ENCODE data around the gene AJUBA. TPM values are rescaled to one million over a fixed set of nuclear protein-coding genes. Genes with fewer than 3 reads are reported as not detected.

Gene AJUBA
- total RNA-seq, 1 donor from 2014 or later: 146 TPM

- H3K27ac Mint-ChIP-seq (ENCODE audit: unreplicated experiment): no peak overlapping the region
- H3K36me3 Mint-ChIP-seq (ENCODE audit: low read depth, unreplicated experiment): no peaks in the 10 kb centered on the region
- no peak for DNase-seq (ENCODE audit: low read depth)
- Histone ChIP-seq H3K36me3 (ENCODE audit: insufficient read depth, low read length) (no peaks in the 10 kb centered on the region), H4K20me1 (ENCODE audit: insufficient read depth, low read length) (no peaks in the 10 kb centered on the region), H3K27me3 (ENCODE audit: insufficient read depth, low read length) (no peaks in the 10 kb centered on the region), H3K4me2 (ENCODE audit: low read length) (no peak overlapping the region), H3K79me2 (ENCODE audit: insufficient read depth, low read length) (no peaks in the 10 kb centered on the region), H3K9me3 (ENCODE audit: insufficient read depth, low read depth, low read length) (no peaks in the 10 kb centered on the region), H3K4me1 (ENCODE audit: insufficient read depth, low read length) (peaks cover 5% of the 10 kb centered on the region), H2AFZ (ENCODE audit: low read depth, low read length) (no peak overlapping the region), H3K27ac (ENCODE audit: low read depth, low read length) (no peak overlapping the region), H3K4me3 (ENCODE audit: insufficient read depth, low read depth, low read length) (no peak overlapping the region), H3K9ac (ENCODE audit: low read length) (no peak overlapping the region)
- H3K9me3 Mint-ChIP-seq (ENCODE audit: unreplicated experiment): no peaks in the 10 kb centered on the region
- H3K4me3 Mint-ChIP-seq (ENCODE audit: unreplicated experiment): no peak overlapping the region
- H3K27me3 Mint-ChIP-seq (ENCODE audit: low read depth, unreplicated experiment): no peaks in the 10 kb centered on the region
- no peak for TF ChIP-seq EZH2 (IDR thresholded peaks at IDR 0.05; ENCODE audit: insufficient read depth, low read length)
- TF ChIP-seq, protein P1, sequence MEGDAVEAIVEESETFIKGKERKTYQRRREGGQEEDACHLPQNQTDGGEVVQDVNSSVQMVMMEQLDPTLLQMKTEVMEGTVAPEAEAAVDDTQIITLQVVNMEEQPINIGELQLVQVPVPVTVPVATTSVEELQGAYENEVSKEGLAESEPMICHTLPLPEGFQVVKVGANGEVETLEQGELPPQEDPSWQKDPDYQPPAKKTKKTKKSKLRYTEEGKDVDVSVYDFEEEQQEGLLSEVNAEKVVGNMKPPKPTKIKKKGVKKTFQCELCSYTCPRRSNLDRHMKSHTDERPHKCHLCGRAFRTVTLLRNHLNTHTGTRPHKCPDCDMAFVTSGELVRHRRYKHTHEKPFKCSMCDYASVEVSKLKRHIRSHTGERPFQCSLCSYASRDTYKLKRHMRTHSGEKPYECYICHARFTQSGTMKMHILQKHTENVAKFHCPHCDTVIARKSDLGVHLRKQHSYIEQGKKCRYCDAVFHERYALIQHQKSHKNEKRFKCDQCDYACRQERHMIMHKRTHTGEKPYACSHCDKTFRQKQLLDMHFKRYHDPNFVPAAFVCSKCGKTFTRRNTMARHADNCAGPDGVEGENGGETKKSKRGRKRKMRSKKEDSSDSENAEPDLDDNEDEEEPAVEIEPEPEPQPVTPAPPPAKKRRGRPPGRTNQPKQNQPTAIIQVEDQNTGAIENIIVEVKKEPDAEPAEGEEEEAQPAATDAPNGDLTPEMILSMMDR (IDR thresholded peaks at IDR 0.05; ENCODE audit: insufficient read depth, low read depth, low read length): no peak
- no peak for FAIRE-seq
- H3K4me1 Mint-ChIP-seq (ENCODE audit: low read depth, unreplicated experiment): peaks cover 8% of the 10 kb centered on the region
Measured at GRCh38 chr14:22991852-22992251, 9.5 kb upstream of the AJUBA start.

DNA sequence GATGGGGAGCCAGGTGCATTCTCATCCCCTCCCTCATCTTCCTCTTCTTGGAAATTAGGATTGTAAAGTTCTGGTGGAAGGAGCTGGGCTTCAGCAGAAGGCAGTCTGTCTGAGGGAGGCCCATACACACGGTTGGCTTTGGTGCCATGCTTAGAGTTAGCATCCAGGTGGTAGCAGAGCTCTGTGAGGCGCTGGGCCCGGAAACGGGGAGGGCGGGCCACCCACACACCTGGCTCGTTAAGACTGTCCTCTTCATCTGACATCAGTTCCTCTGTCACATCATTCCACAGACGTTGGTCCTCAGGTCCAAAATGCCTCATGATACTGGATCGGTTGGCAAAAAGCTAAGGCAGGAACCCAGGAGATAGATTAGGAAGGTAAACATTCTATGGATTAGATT is 4.9 kb upstream of the AJUBA start:
- no peaks in the 10 kb centered on the region for H3K27me3 Mint-ChIP-seq (ENCODE audit: low read depth, unreplicated experiment)
- no peak overlapping the region for H2AFZ ChIP-seq (ENCODE audit: low read depth, low read length)
- DNase-seq (ENCODE audit: low read depth) (no peak), FAIRE-seq (no peak)
- no peaks in the 10 kb centered on the region for H3K9me3 Mint-ChIP-seq (ENCODE audit: unreplicated experiment)
- H3K4me3 ChIP-seq (ENCODE audit: insufficient read depth, low read depth, low read length): no peak overlapping the region
- H3K27ac Mint-ChIP-seq (ENCODE audit: unreplicated experiment): no peak overlapping the region
- no peaks in the 10 kb centered on the region for H3K27me3 ChIP-seq (ENCODE audit: insufficient read depth, low read length)
- no peaks in the 10 kb centered on the region for H4K20me1 ChIP-seq (ENCODE audit: insufficient read depth, low read length)
- H3K9me3 ChIP-seq (ENCODE audit: insufficient read depth, low read depth, low read length): no peaks in the 10 kb centered on the region
- peaks cover 13% of the 10 kb centered on the region for H3K79me2 ChIP-seq (ENCODE audit: insufficient read depth, low read length)
- H3K36me3 Mint-ChIP-seq (ENCODE audit: low read depth, unreplicated experiment): no peaks in the 10 kb centered on the region
- H3K36me3 ChIP-seq (ENCODE audit: insufficient read depth, low read length): no peaks in the 10 kb centered on the region
- no peak overlapping the region for H3K4me2 ChIP-seq (ENCODE audit: low read length)
- no peak for TF ChIP-seq EZH2 (IDR thresholded peaks at IDR 0.05; ENCODE audit: insufficient read depth, low read length)
- TF ChIP-seq, protein P1 (IDR thresholded peaks at IDR 0.05; ENCODE audit: insufficient read depth, low read depth, low read length): no peak
- H3K4me1 Mint-ChIP-seq (ENCODE audit: low read depth, unreplicated experiment): peaks cover 1% of the 10 kb centered on the region
- H3K9ac ChIP-seq (ENCODE audit: low read length): no peak overlapping the region
- peaks cover 7% of the 10 kb centered on the region for H3K4me1 ChIP-seq (ENCODE audit: insufficient read depth, low read length)
- H3K27ac ChIP-seq (ENCODE audit: low read depth, low read length): no peak overlapping the region
- H3K4me3 Mint-ChIP-seq (ENCODE audit: unreplicated experiment): no peak overlapping the region

- no peak for TF ChIP-seq EZH2 (IDR thresholded peaks at IDR 0.05; ENCODE audit: insufficient read depth, low read length)
- TF ChIP-seq, protein P1 (IDR thresholded peaks at IDR 0.05; ENCODE audit: insufficient read depth, low read depth, low read length): peak; percentile 96
- Histone ChIP-seq H3K79me2 (ENCODE audit: insufficient read depth, low read length) (peaks cover 21% of the 10 kb centered on the region), H3K9ac (ENCODE audit: low read length) (no peak overlapping the region), H3K4me2 (ENCODE audit: low read length) (no peak overlapping the region), H3K4me3 (ENCODE audit: insufficient read depth, low read depth, low read length) (no peak overlapping the region), H3K9me3 (ENCODE audit: insufficient read depth, low read depth, low read length) (no peaks in the 10 kb centered on the region), H3K27me3 (ENCODE audit: insufficient read depth, low read length) (no peaks in the 10 kb centered on the region), H3K4me1 (ENCODE audit: insufficient read depth, low read length) (peaks cover 7% of the 10 kb centered on the region), H2AFZ (ENCODE audit: low read depth, low read length) (no peak overlapping the region), H3K36me3 (ENCODE audit: insufficient read depth, low read length) (no peaks in the 10 kb centered on the region), H4K20me1 (ENCODE audit: insufficient read depth, low read length) (no peaks in the 10 kb centered on the region), H3K27ac (ENCODE audit: low read depth, low read length) (no peak overlapping the region)
- H3K36me3 Mint-ChIP-seq (ENCODE audit: low read depth, unreplicated experiment): no peaks in the 10 kb centered on the region
- H3K27ac Mint-ChIP-seq (ENCODE audit: unreplicated experiment): no peak overlapping the region
- no peaks in the 10 kb centered on the region for H3K27me3 Mint-ChIP-seq (ENCODE audit: low read depth, unreplicated experiment)
- no peaks in the 10 kb centered on the region for H3K9me3 Mint-ChIP-seq (ENCODE audit: unreplicated experiment)
- DNase-seq (ENCODE audit: low read depth) (peak; percentile 57), FAIRE-seq (no peak)
- H3K4me1 Mint-ChIP-seq (ENCODE audit: low read depth, unreplicated experiment): peaks cover 1% of the 10 kb centered on the region
- H3K4me3 Mint-ChIP-seq (ENCODE audit: unreplicated experiment): no peak overlapping the region
Measured at GRCh38 chr14:22986508-22987054, 4.2 kb upstream of the AJUBA start.
